Measurements from ENCODE around the gene MRPL3. TPM values are rescaled to one million over a fixed set of nuclear protein-coding genes. Genes with fewer than 3 reads are reported as not detected.

The MRPL3 gene
- total and polyA plus RNA-seq, 2 donors (not counting 1 experiment from before 2014, with no cell fraction given), result 18.5 to 50.1 TPM

GRCh38 chr3:131454501-131454900 is 48.3 kb downstream of the MRPL3 start:
- H3K4me2 ChIP-seq (replicated peaks; ENCODE audit: low read depth, low read length, poor library complexity, severe bottlenecking), result no peak overlapping the region
- H3K27ac ChIP-seq (ENCODE audit: low read length in 2 of 2), result no peak overlapping the region
- DNase-seq, result no peak
- ChIA-PET CTCF (no interaction called here), POLR2A (no interaction called here)
- no peaks in the 10 kb centered on the region for H4K20me1 ChIP-seq (ENCODE audit: control insufficient read depth, insufficient read depth, low read length, poor library complexity, severe bottlenecking)
- H3K27me3 ChIP-seq (replicated peaks in 1 of 4; ENCODE audit: control extremely low read depth in 1 of 4, control insufficient read depth in 3 of 4, insufficient read depth in 4 of 4, low read length in 3 of 4), result no peaks in the 10 kb centered on the region
- H3K9ac ChIP-seq (ENCODE audit: low read length), result no peak overlapping the region
- intact Hi-C loops (cut with micrococcal nuclease), result no loop called here
- ATAC-seq (ENCODE audit: low read depth), result no peak
- H3K27me3 Mint-ChIP-seq, result no peaks in the 10 kb centered on the region
- no peak for TF ChIP-seq EZH2 (IDR thresholded peaks at IDR 0.05; ENCODE audit: borderline replicate concordance, insufficient read depth, low read depth, low read length, poor library complexity, severe bottlenecking)
- TF ChIP-seq, protein P1, sequence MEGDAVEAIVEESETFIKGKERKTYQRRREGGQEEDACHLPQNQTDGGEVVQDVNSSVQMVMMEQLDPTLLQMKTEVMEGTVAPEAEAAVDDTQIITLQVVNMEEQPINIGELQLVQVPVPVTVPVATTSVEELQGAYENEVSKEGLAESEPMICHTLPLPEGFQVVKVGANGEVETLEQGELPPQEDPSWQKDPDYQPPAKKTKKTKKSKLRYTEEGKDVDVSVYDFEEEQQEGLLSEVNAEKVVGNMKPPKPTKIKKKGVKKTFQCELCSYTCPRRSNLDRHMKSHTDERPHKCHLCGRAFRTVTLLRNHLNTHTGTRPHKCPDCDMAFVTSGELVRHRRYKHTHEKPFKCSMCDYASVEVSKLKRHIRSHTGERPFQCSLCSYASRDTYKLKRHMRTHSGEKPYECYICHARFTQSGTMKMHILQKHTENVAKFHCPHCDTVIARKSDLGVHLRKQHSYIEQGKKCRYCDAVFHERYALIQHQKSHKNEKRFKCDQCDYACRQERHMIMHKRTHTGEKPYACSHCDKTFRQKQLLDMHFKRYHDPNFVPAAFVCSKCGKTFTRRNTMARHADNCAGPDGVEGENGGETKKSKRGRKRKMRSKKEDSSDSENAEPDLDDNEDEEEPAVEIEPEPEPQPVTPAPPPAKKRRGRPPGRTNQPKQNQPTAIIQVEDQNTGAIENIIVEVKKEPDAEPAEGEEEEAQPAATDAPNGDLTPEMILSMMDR (IDR thresholded peaks at IDR 0.05), result no peak
- no peak overlapping the region for H3K4me3 Mint-ChIP-seq
- no peaks in the 10 kb centered on the region for H3K79me2 ChIP-seq (ENCODE audit: control insufficient read depth, insufficient read depth, low read length)
- H3K4me3 ChIP-seq (ENCODE audit: control extremely low read depth in 1 of 5, extremely low read depth in 1 of 5, insufficient read depth in 1 of 5, low read depth in 2 of 5, low read length in 4 of 5), result no peak overlapping the region
- H3K4me1 ChIP-seq (ENCODE audit: control insufficient read depth in 2 of 2, insufficient read depth in 2 of 2, low read length in 2 of 2), result no peaks in the 10 kb centered on the region
- H3K9me3 ChIP-seq (ENCODE audit: control extremely low read depth in 1 of 3, control insufficient read depth in 2 of 3, insufficient read depth in 1 of 3, low read length in 2 of 3), result no peaks in the 10 kb centered on the region
- H3K27ac Mint-ChIP-seq, result no peak overlapping the region
- H3K36me3 ChIP-seq (replicated peaks in 1 of 2; ENCODE audit: control extremely low read depth in 1 of 2, control insufficient read depth in 1 of 2, extremely low read depth in 1 of 2, insufficient read depth in 2 of 2, low read length in 1 of 2), result no peaks in the 10 kb centered on the region
- no peaks in the 10 kb centered on the region for H3K4me1 Mint-ChIP-seq
- no peak overlapping the region for H2AFZ ChIP-seq (ENCODE audit: insufficient read depth, low read depth, low read length, poor library complexity, severe bottlenecking)
- no peaks in the 10 kb centered on the region for H3K9me3 Mint-ChIP-seq (ENCODE audit: insufficient read depth)

GRCh38 chr3:131453533-131453932 is 49.2 kb downstream of the MRPL3 start:
- no peak overlapping the region for H3K4me2 ChIP-seq (replicated peaks; ENCODE audit: low read depth, low read length, poor library complexity, severe bottlenecking)
- intact Hi-C loops (cut with micrococcal nuclease), result no loop called here
- no peak overlapping the region for H3K4me3 Mint-ChIP-seq
- H4K20me1 ChIP-seq (ENCODE audit: control insufficient read depth, insufficient read depth, low read length, poor library complexity, severe bottlenecking), result no peaks in the 10 kb centered on the region
- no peaks in the 10 kb centered on the region for H3K4me1 Mint-ChIP-seq
- H3K4me3 ChIP-seq (ENCODE audit: control extremely low read depth in 1 of 5, extremely low read depth in 1 of 5, insufficient read depth in 1 of 5, low read depth in 2 of 5, low read length in 4 of 5), result no peak overlapping the region
- CTCF ChIA-PET, result no interaction called here
- no peak for ATAC-seq (ENCODE audit: low read depth)
- TF ChIP-seq, protein P1 (IDR thresholded peaks at IDR 0.05), result no peak
- no peak for TF ChIP-seq EZH2 (IDR thresholded peaks at IDR 0.05; ENCODE audit: borderline replicate concordance, insufficient read depth, low read depth, low read length, poor library complexity, severe bottlenecking)
- H2AFZ ChIP-seq (ENCODE audit: insufficient read depth, low read depth, low read length, poor library complexity, severe bottlenecking), result no peak overlapping the region
- no peaks in the 10 kb centered on the region for H3K36me3 ChIP-seq (replicated peaks in 1 of 2; ENCODE audit: control extremely low read depth in 1 of 2, control insufficient read depth in 1 of 2, extremely low read depth in 1 of 2, insufficient read depth in 2 of 2, low read length in 1 of 2)
- DNase-seq, result no peak
- peaks cover 0 to 2% (median 0%) of the 10 kb centered on the region in 3 donors for H3K9me3 ChIP-seq (ENCODE audit: control extremely low read depth in 1 of 3, control insufficient read depth in 2 of 3, insufficient read depth in 1 of 3, low read length in 2 of 3)
- POLR2A ChIA-PET, result no interaction called here
- no peaks in the 10 kb centered on the region for H3K27me3 ChIP-seq (replicated peaks in 1 of 4; ENCODE audit: control extremely low read depth in 1 of 4, control insufficient read depth in 3 of 4, insufficient read depth in 4 of 4, low read length in 3 of 4)
- H3K27ac Mint-ChIP-seq, result no peak overlapping the region
- H3K79me2 ChIP-seq (ENCODE audit: control insufficient read depth, insufficient read depth, low read length), result no peaks in the 10 kb centered on the region
- H3K9me3 Mint-ChIP-seq (ENCODE audit: insufficient read depth), result peaks cover 3% of the 10 kb centered on the region
- WGBS (ENCODE audit: insufficient coverage), result no CpG with 5 or more reads among the region's 4 CpGs
- H3K4me1 ChIP-seq (ENCODE audit: control insufficient read depth in 2 of 2, insufficient read depth in 2 of 2, low read length in 2 of 2), result no peaks in the 10 kb centered on the region
- H3K27ac ChIP-seq (ENCODE audit: low read length in 2 of 2), result no peak overlapping the region
- no peaks in the 10 kb centered on the region for H3K27me3 Mint-ChIP-seq
- H3K9ac ChIP-seq (ENCODE audit: low read length), result no peak overlapping the region
